AG08396 (cell line): ENCODE measurements around the gene IQCK.

Source experiments
- DNase-seq: peaks from one replicate; pipeline ENCODE4 v3.0.0; 2012; ENCODE audit warnings: low spot score, mixed read lengths

IQCK gene

DNA sequence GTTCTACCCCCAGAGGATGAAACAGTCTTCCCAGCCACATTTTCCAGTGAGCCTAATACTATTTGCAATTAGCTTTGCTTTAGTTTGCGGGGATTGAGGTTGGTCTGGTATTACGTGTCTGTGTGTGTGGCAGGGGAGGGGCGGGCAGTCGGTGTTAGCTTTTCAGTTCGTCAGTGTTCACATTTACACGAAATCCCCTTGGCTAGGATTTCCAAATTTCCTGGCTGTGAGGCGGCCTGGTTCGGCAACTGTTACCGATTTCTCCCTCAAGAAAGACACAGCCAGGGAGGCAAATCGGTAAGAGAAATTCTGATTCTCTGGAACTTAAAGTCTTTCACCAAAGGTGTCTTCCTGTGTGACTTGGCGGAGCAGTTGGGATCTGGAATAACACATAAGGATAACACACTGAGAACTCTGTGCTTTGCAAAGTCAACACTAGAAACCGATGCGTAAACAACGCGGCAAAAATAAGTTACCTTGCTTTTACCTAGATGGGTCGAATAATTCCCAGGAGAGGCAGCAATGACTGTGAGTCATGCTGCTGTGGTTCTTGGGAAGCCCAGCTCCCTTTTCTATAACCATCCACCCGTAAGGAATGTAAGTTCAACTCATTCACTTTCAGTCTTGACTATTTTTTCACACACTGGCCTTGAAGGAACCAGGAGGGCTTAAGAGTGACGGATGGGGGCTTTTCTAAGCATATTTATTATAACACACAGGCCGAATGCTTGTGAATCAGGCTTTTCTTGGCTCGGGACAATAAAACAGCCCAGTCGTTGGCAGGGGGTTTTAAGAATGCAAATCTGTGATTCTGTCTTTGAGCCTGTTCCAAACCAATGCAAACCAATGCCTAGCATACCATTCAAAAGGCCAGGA lies 142.3 kb downstream of the IQCK start:
- DNase-seq = peak; percentile 55

DNA sequence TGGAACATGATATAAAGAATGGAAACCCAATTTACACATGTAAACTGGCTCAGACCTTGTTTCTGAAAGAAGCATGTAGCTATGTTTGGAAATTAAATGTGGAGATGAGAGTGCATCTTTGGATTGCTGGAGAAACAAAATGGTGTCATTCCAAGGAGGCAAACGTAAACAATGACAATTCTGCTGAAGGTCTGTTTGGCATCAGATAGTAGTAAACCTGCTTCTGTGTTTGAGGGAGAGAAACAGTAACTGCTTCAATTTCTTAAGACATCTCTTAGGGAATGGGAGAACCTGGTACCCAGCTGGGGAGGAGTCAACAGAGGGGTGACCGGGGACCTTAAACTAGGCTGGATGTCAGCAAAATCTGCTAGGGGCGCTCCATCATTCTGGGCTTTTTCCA lies 143.1 kb downstream of the IQCK start:
- no peak for DNase-seq

GRCh38 chr16:19861811-19862327 lies 143.8 kb downstream of the IQCK start:
- no peak for DNase-seq

DNA sequence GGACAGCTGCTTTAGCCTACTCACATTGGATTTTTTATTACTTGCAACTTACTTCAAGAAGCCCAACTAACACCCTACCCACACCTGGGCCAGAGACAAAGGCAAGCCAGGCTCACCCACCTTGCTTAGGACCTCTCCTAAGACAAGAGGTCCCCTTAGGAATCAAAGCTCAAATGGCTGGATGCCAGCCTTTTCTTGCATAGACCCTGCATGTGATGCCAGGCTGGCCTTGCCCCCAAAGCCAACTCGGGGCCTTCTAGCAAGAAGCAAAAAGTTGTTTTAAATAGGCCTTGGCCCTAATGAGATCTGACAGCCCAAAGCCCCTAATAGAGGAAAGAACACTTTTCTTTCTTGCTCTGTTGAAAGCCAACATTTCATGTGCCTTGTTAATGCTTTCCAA lies 145.9 kb downstream of the IQCK start:
- no peak for DNase-seq

GRCh38 chr16:19864566-19864965 lies 146.5 kb downstream of the IQCK start:
- no peak for DNase-seq

DNA sequence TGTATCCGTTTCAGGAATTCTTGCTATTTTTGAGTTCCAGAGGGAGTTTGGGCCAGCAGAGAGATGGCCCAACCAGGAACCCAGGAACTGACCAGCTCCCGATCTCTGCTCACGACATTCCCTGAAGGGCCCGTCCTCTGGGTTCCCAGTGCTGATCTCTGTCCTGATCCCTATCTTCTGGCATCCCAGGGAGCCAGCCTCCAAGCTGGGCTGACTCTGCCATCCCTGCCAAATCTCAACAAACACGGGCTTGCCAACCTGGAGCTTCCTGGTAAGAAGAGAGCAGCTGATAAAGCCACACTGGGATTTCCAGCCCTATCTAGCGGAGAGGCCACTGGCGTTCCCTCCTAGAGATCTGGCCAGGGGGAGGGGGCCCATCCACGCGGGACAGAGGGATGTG lies 150.3 kb downstream of the IQCK start:
- no peak for DNase-seq

GRCh38 chr16:19871721-19872120 lies 153.7 kb downstream of the IQCK start:
- no peak for DNase-seq

- no peak for DNase-seq
Observed at GRCh38 chr16:19872179-19872863, 154.2 kb downstream of the IQCK start.

- no peak for DNase-seq
Observed at GRCh38 chr16:19872935-19873334, 154.9 kb downstream of the IQCK start.

DNA sequence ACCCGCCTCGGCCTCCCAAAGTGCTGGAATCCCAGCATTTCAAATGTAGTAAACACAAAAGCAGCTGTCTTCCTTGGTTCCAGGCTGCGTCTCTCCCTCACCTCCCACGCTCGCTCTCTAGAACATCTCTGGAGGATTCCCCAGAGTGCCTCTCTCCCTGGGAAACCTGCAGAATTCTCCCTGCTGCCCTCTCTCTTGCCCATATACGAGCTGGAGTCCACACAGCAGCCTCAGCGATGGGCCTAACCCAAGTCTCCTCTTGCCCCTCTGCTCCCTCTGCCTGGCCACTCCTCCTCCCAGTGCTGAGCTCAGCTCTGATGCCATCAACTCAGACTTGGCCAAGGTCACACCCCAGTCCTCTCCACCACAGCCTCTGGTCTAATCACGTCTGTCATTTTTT lies 156.0 kb downstream of the IQCK start:
- no peak for DNase-seq

- no peak for DNase-seq
Observed at GRCh38 chr16:19874851-19875546, 156.9 kb downstream of the IQCK start.

- DNase-seq = no peak
Observed at GRCh38 chr16:19875900-19876299, 157.8 kb downstream of the IQCK start.

GRCh38 chr16:19876501-19877059 lies 158.5 kb downstream of the IQCK start:
- no peak for DNase-seq

- DNase-seq = no peak
Observed at GRCh38 chr16:19878757-19879156, 160.7 kb downstream of the IQCK start.

DNA sequence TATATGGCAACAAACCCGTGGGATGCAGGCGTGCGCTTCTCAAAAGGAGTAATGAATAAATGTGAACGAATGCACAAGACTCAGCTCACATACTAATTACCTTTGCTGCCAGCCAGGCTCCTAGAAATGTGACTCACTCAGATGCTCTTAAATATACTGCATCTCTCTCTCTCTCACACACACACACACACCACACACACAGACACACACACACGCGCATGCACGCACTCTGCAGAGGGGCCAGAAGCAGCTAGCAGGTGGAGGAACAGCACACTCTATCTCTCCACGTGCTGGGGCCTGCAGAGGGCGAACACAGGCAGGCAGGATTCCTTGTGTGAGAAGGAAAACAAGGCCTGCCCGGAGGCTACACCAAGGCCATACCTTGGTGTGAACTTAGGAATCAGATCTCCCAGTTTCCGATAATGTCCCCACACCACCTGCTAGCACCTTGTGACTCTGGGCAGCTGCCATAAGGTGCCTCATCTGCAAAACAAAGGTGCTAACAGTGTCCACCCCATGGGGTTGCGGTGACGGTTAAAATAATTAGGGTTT lies 161.2 kb downstream of the IQCK start:
- no peak for DNase-seq

DNA sequence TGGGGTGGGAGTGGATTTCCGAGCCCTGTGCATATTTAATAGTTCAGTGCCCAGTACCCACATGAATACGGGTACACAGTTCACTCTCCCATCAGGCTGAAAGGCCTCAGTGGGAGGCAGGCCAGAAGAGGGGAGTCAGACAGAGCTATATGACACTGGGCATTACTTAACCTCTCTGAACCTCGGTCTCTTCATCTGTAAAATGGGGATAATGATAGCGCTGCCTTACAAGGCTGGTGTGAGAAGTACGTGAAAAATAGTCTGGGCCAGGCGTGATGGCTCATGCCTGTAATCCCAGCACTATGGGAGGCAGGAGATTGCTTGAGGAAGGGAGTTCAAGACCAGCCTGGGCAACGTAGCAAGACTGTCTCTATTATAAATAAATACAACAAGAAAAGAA lies 163.0 kb downstream of the IQCK start:
- DNase-seq = no peak

DNA sequence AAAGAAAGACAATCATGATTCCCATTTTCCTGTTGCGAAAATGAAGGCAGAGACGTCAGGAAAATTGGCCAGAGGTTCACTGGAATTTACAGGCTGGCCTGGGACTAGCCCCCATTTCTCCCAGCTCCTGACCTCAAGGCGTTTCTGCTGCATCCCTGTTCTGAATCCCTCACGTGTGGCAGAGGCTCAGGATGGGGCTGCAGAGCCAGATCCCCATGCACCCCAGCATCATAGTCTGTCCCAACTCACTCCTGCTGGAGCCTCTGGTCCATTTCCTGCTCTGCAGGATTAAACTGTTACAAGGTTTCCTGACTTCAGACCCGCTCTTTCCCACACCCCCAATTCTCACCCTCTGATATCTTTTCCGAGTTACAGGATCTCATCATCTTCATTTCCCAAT lies 163.7 kb downstream of the IQCK start:
- DNase-seq = no peak

GRCh38 chr16:19882186-19882585 lies 164.1 kb downstream of the IQCK start:
- no peak for DNase-seq

DNA sequence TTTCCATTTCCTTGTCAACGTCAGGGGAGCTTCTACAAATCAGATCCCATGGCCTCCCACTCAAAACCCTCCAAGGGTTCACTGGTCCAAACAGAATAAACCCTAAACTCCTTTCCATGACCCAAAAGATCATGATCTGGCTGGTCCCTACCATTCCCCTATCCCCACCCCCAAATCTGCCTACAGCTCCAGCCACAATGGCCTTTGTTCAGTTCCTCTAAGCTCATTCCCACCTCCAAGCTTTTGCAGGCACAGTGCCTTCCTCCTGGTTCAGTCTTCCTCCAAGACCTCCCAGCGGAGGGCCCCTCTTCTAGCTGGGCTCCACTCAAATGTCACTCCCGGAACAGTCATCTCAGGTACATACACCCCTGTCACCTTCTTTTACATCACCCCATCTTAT lies 164.6 kb downstream of the IQCK start:
- DNase-seq = no peak

DNA sequence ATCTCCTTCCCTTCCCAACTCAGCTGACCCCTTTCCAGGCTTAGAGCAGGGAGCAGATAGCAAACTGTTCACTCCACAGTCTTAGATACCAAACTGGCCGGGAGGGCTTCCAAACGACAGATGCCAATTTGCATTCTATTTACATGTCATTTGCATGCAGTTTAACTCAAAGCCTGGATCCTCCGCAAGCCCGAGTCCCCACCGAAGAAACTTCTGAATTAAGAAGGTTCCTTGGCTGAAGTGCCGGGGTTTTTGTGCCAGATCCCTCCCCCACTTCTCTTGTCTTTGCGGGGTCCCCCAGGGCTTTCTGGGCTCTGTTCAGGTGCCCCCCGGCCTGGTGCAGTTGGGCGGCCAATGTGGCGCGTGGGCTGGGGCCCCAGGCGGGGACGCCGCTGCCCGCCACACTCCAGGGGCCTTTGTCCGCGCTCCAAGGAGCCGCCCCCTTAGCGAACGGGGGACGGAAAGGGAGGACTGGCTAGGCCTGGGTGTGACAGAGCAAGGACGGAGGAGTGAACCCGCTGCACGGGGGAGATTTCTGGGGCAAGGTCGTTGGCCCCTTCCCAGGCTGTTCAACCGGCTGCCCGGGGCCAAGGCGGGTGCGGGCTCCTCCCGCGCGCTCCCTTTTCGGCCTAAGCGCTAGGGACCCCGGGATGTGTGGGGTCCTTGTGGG lies 165.4 kb downstream of the IQCK start:
- DNase-seq = peak; percentile 29

DNA sequence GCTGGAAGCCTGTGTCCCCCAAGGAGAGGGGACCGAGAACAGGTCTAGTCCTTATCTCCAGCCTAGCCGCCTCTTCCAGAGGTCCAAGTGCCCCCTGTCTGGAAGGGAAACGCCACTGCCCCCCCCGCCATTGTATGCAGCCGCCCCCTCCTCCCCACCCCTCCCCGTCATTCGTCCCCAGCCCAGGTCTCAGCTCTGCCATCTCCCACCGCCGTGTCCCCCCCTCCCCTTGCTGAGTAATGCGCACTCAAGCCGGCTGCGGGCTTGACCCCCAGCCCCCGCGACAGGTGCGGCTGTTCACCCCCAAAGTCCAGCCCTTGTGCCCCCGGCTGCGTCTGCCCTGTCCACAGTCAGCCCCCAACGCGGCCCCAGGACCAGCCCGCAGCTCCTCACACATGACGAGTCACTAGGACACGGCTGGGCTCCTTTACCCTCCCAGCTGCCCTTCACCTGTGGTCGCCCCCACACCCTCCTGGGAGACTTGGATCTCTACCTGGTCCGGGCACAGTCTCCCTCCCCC lies 166.0 kb downstream of the IQCK start:
- peak; percentile 32 for DNase-seq
